Endometrium (tissue), 2 donors: ENCODE data around the gene HNRNPU.
"Not testable (repeated sequence)": the region's sequence is repeated elsewhere in the genome, so short reads cannot be mapped to it uniquely, and the experiment has no call there.

Experiments
- FAIRE-seq: peaks from 2 replicates; lab custom pipeline; 2012; peaks lifted over from hg19 to GRCh38; lab: Jason Lieb, UNC
- donor health status: control.
- donor health status: control.

The HNRNPU gene

GRCh38 chr1:244840219-244840794 is 24.0 kb downstream of the HNRNPU start:
- no peak for FAIRE-seq

- FAIRE-seq = no peak
Observed at GRCh38 chr1:244839656-244840055, 24.7 kb downstream of the HNRNPU start.

GRCh38 chr1:244837597-244838258 is 26.6 kb downstream of the HNRNPU start:
- FAIRE-seq = no peak

GRCh38 chr1:244836584-244836983 is 27.8 kb downstream of the HNRNPU start:
- FAIRE-seq = no peak

GRCh38 chr1:244836135-244836521 is 28.2 kb downstream of the HNRNPU start:
- no peak for FAIRE-seq

GRCh38 chr1:244835276-244836134 is 28.8 kb downstream of the HNRNPU start, which contains the start of gene COX20:
Gene COX20 (plus strand): TSS chr1:244835658. CDS start chr1:244835715, 57 bp downstream.
- FAIRE-seq = no peak

- FAIRE-seq = no peak
Observed at GRCh38 chr1:244834543-244835275, 29.6 kb downstream of the HNRNPU start.

- FAIRE-seq = peak; percentile 72
Observed at GRCh38 chr1:244833734-244834542, 30.4 kb downstream of the HNRNPU start.

GRCh38 chr1:244833260-244833659 is 31.1 kb downstream of the HNRNPU start:
- not testable (repeated sequence) for FAIRE-seq

GRCh38 chr1:244830639-244831038 is 33.7 kb downstream of the HNRNPU start:
- FAIRE-seq = no peak

GRCh38 chr1:244826712-244827111 is 37.6 kb downstream of the HNRNPU start:
- FAIRE-seq = no peak

- FAIRE-seq = no peak
Observed at GRCh38 chr1:244822878-244823277, 41.5 kb downstream of the HNRNPU start.

- no peak for FAIRE-seq
Observed at GRCh38 chr1:244821134-244821533, 43.2 kb downstream of the HNRNPU start.

GRCh38 chr1:244820131-244820530 is 44.2 kb downstream of the HNRNPU start:
- no peak for FAIRE-seq

- FAIRE-seq = no peak
Observed at GRCh38 chr1:244817415-244817894, 46.9 kb downstream of the HNRNPU start.

GRCh38 chr1:244815600-244816099 is 48.7 kb downstream of the HNRNPU start:
- no peak for FAIRE-seq

GRCh38 chr1:244813327-244813726 is 51.0 kb downstream of the HNRNPU start:
- no peak for FAIRE-seq

GRCh38 chr1:244810221-244810620 is 54.1 kb downstream of the HNRNPU start:
- FAIRE-seq = no peak

- no peak for FAIRE-seq
Observed at GRCh38 chr1:244807138-244807537, 57.2 kb downstream of the HNRNPU start.

GRCh38 chr1:244804841-244805240 is 59.5 kb downstream of the HNRNPU start:
- no peak for FAIRE-seq
